Activated CD4-positive, alpha-beta T cell treated with anti-CD3 and anti-CD28 coated beads, Interleukin-2, Interleukin-4, amounts not matched to agents 100 ng/mL and 50 ng/mL, durations not matched to agents 16 hours and 8 hours (primary cell): Measurements from ENCODE around the gene MYLK.

Experiments
- DNase-seq: peaks from one replicate; pipeline ENCODE4 v3.0.0-alpha.2; 2020; ENCODE audit warnings: low spot score

Gene MYLK

GRCh38 chr3:123773681-123774431 is 110.3 kb downstream of the MYLK start:
- no peak for DNase-seq

- DNase-seq = no peak
Measured at GRCh38 chr3:123769356-123769743, 114.8 kb downstream of the MYLK start.

- DNase-seq = no peak
Measured at GRCh38 chr3:123768480-123769355, 115.4 kb downstream of the MYLK start.

DNA sequence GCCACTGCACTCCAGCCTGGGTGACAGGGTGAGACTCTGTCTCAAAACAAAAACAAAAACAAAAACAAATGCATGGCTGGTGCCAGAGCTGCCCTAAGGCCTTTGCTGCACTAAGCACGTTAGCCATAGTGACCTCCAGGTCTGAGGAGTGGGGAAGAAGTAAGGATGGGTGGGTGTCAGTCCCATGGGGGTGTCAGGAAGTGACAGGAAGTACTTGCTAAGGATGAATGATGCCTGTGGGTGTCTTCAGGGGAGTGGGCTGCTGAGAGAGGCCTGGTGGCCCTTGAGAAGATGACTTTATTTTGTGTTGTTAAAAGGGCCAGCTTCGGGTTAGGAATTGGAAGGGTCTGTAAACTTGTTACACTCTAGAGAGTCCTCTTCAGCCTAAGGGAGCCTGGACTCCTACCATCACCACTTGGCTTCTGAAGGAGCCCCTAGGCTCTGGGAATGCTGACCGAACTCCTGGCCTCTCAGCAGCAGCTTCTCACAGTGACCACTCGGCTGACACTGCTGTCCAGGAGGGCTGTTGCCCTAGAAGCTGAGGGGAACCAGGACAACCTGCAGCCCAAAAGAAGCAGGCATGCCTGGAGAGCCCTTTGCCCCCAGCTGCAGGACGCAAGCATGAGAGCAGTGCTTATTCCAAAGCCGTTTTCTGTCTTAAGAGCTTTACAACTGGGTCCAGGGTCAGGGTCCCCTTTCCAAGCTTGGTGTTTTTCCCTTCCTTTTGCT is 116.4 kb downstream of the MYLK start:
- DNase-seq = no peak

DNA sequence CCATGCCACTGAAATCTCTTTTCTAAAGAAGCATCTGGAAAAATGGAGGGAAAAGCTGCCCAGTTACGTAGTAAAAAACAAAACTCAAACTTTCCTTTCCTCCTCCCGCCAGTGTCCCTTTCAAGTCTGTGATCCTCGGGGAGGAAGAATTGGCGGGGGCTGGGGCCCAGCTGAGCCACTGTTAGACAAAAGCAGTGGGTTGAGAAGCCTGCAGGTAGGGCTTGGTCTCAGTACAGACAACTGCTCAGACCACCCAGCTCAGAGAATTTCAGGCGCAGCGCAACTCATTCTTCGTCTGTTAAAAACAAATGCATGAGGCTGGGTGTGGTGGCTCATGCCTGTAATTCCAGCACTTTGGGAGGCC is 117.1 kb downstream of the MYLK start:
- DNase-seq = no peak

- DNase-seq = no peak
Measured at GRCh38 chr3:123766193-123767008, 117.7 kb downstream of the MYLK start.

- DNase-seq = no peak
Measured at GRCh38 chr3:123765475-123766128, 118.5 kb downstream of the MYLK start.

DNA sequence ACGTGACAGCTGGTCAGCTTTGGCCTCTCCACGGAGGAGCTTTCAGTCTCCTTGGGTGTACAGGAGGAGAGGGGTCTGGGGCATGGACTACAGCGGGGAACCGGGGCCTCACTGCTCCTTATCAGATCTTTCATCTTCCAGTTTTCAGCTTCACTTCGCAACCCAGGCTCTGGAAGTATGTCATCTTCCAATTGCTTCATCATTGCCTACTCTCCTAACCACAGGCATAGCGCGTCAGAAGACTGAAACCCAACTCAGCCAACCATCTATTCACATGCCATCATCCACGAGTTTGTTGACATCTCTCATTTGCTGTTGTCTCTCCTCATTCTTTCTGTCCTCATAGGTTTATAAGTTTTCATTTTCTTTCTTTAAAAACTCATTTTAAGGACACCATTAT is 119.5 kb downstream of the MYLK start:
- DNase-seq = no peak

- DNase-seq = no peak
Measured at GRCh38 chr3:123762805-123763204, 121.3 kb downstream of the MYLK start.

DNA sequence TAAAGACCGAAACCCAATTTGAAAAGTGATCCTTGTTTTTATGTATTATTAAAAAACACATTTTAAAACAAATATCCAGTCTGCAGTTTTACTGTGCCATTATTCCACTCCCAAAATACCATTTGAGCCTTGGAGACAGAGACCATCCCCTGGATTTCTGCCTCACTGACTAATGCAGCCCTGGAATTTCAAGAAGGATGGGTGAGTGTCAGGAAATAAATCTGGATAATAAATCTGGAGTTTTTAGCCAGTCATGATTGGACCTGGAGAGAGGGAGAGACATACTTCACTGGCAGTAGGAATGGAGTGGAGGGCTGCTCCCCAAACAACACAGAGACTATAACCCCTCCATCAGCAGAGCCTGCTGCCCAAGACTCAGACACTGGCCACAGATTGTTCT is 123.3 kb downstream of the MYLK start:
- no peak for DNase-seq

DNA sequence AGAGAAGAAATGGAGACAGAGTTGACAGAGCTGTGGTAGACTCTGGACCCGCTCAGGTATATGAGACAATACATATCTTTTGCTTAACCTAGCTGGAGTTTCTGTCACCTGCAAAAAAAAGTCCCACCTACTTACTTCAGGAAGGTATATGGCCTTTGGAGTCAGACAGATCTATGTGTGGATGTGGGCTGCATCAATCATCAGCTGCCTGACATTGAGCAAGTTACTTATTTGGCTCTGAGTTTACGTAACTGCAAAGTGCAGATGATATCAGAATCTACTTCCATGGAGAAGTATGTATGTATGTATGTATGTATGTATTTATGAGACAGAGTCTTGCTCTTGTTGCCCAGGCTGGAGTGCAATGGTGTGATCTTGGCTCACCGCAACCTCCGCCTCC is 124.3 kb downstream of the MYLK start:
- DNase-seq = no peak

- DNase-seq = no peak
Measured at GRCh38 chr3:123759311-123759710, 124.8 kb downstream of the MYLK start.

GRCh38 chr3:123758081-123758564 is 126.0 kb downstream of the MYLK start:
- DNase-seq = no peak

DNA sequence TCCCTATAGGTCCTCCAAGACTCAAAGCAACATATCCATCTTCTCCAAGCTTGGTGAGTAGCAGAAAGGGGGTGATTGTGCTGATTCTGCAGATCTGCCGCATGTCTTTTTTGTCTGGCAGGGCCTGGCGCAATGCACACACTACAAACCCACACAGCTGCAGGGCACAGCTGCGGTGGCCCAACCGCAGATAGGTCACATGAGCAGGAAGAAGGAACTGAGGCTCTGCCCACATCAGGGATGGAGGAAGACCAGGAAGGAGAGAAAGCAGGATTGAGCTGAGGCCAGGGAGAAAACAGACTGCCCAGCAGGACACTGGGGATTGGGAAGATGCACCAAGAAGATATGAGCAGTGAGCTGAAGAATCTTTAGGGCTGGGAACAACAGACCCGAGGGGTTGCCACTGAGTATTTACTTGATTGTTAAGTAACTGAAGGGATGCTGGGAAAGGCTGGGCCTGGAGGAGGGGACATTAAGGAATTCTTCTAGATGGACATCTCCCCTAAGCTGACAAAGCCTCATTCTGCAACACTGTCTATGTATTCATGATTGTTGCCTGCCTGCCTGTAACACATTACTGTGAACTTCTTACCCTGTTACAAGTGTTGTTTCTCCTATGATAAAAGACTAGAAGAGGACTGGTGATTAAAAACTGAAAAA is 126.7 kb downstream of the MYLK start:
- peak; percentile 16 for DNase-seq

DNA sequence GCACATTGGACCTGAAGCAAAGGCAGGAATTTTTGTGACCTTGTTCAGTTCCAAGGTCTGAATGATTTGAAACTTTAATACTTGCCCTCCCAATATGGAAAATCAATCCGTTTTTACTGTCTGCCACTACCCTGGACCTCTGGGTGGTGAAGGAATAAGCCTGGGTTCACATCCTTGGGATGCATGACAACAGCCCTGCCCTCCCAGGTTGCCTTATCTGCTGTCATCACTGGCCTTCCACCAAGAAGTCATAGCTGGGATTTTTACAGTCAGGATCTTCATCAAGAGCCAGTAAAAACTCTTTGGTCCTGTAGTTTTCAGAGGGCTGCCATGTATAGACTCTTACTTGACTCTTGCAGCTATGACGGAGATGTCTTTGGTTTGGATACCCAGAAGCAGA is 128.6 kb downstream of the MYLK start:
- DNase-seq = no peak

GRCh38 chr3:123755085-123755484 is 129.0 kb downstream of the MYLK start:
- no peak for DNase-seq

DNA sequence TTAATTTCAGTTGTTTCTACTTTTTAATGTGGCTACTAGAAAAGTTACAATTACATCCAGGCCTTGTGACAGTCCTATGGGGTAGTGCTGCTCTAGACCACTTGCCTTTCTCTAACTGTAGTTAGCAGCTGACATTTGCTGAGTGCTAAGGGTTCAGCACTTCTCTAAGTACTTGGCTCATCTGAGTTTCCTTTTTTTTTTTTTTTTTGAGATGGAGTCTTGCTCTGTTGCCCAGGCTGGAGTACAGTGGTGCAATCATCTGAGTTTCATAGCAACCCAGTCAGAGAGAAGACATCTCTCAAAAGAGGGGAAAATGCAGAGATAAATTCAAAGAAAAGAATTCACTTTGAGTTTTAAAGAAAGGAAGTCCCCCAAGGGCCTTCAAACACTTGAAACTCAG is 130.8 kb downstream of the MYLK start:
- DNase-seq = no peak

DNA sequence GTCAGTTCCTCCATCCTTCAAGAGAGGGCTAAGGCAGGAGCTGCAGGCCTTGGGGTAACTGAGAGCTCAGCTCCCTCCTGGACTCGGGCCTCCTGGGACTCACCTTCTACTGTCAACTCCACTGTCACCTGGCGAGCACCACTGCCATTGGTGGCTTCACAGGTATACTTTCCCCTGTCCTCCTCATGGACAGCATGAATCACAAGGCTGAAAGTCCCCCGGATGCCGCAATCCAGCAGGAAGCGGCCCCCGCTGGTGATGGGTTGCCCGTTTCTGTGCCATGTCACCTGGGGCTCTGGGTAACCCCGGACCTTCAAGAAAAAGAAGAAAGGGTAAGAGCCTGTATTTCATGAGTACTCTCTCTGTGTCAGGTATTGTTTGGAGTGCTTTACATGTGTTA is 131.9 kb downstream of the MYLK start:
- no peak for DNase-seq

GRCh38 chr3:123751433-123751832 is 132.7 kb downstream of the MYLK start:
- DNase-seq = no peak

DNA sequence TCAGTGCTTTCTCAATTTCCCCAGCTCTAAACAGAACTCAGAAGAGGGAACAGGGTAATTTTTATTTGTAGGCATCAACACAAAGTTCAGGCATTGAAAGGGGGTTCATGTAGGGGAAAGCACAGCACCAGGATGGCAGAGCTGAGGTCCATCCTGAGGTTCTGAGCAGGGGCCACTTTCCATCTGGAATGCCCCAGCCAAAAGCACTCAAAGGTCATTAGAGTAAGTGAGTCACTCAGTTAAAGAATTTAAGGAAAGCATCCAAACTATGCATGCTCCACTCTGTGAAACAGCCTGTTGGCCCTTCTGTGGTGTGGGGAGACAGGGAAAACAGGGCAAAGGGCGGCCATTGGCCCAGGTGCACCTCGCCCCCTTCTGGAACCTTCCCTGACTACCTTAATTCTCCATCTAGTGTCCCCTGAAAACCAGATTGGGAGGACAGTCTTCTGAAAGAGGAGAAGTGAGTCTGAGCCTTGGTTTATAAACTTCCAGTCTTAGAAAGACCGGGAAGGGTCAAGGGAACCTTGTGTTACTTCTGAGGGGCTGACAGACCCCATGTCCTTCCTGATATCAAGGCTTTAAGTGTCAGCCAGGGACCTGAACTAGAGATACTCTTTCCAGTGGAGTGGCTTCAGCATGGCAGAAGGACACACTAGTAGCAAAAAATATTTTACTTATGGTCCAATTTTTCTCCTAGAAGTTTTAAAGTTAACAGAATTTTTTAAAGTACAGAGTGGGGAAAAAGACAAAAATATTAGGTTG is 133.3 kb downstream of the MYLK start:
- no peak for DNase-seq
